Fibroblast of villous mesenchyme (primary cell): Measurements from ENCODE around the gene CIC. TPM values are rescaled to one million over a fixed set of nuclear protein-coding genes. Genes with fewer than 3 reads are reported as not detected.

Experiments
- DNase-seq: peaks from one replicate; pipeline ENCODE4 v3.0.0-alpha.2; 2010; ENCODE audit warnings: low read depth
- H3K4me3 ChIP-seq: 2 replicates; pipeline ENCODE4 v1.5.1; 2011; ENCODE audit warnings: low read depth, mild to moderate bottlenecking, low read length
- total RNA-seq: library from RNA; depleted of rRNA; stranded (reverse); fragments of >200 nt; gene quantifications from 2 replicates; pipeline ENCODE4 v1.2.3, GENCODE V29; 2012
- TF ChIP-seq, protein P1 (sequence below): IDR thresholded peaks from 2 replicates; pipeline ENCODE4 v1.5.1; 2012; ENCODE audit warnings: low read depth, mild to moderate bottlenecking, low read length; ENCODE audit not compliant: insufficient read depth

The CIC gene
- total RNA-seq, 1 donor, result 23.7 TPM

DNA sequence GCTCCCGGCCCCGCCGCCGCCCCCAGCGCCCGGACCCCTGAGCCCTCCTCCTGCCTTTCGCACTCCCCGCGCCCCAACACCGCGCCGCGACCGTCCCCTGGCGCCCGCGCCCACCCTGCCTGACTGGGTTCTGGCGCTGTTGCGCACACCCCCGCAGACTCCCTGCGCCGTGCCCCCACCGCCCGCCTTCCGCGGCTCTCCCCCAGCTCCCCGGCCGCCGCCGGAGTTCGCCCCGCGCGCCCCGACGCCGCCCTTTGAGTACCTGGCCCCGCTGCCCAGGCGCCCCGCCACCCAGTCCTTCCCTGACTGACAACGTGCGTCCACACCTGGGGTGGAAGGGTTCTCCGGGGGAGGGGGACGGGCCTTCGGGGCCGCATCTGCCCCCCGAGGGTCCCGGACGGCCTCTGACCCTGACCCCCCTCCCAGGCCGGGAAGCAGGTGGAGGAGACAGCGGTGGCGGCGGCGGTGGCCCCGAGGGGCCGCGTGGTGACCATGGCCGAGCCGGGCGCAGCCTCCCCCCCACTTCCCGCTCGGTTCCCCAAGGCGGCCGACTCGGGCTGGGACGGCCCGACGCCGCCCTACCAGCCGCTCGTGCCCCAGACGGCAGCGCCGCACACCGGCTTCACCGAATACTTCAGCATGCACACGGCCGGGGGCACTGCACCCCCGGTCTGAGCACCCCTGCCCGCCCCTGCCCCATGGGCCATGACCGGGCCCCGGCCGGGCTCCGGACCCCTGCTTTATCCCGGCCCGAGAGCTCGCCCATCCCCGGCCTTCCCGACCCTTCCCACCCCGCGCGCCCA is 55.0 kb downstream of the CIC start:
- no peak overlapping the region for H3K4me3 ChIP-seq
- DNase-seq, result no peak
- TF ChIP-seq, protein P1, sequence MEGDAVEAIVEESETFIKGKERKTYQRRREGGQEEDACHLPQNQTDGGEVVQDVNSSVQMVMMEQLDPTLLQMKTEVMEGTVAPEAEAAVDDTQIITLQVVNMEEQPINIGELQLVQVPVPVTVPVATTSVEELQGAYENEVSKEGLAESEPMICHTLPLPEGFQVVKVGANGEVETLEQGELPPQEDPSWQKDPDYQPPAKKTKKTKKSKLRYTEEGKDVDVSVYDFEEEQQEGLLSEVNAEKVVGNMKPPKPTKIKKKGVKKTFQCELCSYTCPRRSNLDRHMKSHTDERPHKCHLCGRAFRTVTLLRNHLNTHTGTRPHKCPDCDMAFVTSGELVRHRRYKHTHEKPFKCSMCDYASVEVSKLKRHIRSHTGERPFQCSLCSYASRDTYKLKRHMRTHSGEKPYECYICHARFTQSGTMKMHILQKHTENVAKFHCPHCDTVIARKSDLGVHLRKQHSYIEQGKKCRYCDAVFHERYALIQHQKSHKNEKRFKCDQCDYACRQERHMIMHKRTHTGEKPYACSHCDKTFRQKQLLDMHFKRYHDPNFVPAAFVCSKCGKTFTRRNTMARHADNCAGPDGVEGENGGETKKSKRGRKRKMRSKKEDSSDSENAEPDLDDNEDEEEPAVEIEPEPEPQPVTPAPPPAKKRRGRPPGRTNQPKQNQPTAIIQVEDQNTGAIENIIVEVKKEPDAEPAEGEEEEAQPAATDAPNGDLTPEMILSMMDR, result no peak

DNA sequence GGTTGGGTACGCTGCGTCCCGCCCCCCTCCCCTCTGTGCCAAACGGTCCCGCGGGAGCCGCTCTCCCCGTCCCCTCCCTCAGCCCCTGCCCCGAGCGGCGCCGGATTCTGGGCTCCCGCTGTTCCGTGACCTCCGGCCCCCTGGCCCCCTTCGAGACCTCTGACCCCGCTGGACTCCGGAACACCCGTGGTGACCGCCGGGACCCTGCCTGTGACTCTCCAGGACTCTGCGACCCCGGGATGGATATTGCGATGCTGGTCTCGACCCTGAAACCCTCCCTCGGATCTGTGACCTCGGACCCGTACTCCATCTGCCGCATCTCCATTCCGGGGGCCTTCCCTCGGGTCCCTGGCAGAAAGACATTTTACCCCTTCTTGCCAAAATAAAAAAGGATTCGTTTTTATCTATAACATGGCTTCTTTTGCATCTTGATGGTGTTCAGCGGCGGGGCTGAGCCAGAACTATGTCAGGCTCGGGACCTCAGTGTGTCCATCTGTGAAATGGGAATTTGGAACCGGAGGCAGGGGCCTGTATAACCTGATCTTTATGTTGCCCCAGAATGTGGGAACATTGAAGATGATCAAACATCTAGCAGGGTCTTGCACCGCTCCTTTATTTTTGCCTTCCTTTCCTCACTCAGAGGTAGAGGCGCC is 55.7 kb downstream of the CIC start:
- TF ChIP-seq, protein P1, result no peak
- H3K4me3 ChIP-seq, result peak overlapping the region; percentile 27
- DNase-seq, result no peak

DNA sequence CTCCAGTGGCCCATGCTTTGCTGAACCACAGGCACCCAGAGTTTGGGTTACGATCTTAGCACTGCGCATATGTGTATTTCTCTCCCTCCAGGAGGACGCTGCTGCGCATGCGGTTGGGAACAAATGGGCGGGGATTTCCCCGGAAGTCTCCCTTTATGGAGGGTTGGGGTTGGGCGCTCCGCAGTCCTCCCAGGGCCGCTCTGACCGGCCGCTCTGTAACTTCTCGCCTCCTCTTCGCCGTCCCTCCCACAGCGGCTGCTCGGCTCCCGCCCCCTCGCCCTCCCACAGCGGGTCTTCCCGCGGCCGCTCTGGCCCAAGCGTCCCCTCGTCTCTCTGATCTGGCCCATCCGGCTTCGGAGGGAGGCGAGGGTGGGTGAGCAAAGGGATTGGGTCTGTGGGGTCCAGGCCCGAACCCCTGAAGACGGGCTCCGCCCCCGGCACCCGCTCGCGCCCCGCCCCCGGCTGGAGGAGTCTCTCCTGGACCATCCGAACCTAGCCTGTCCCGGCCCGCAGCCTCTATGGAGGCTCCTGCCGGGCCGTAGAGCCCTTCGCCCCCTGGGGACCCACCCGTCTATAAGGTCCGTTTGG is 56.4 kb downstream of the CIC start, which contains the start of gene MEGF8:
Gene MEGF8, plus strand, starts transcription at position 328 of the 588 bp plus-strand sequence. CDS start 609 bp downstream, outside the sequence.
- TF ChIP-seq, protein P1, result peak; percentile 89
- DNase-seq, result peak; percentile 99
- H3K4me3 ChIP-seq, result peak within 1 kb of the TSS; percentile 92

DNA sequence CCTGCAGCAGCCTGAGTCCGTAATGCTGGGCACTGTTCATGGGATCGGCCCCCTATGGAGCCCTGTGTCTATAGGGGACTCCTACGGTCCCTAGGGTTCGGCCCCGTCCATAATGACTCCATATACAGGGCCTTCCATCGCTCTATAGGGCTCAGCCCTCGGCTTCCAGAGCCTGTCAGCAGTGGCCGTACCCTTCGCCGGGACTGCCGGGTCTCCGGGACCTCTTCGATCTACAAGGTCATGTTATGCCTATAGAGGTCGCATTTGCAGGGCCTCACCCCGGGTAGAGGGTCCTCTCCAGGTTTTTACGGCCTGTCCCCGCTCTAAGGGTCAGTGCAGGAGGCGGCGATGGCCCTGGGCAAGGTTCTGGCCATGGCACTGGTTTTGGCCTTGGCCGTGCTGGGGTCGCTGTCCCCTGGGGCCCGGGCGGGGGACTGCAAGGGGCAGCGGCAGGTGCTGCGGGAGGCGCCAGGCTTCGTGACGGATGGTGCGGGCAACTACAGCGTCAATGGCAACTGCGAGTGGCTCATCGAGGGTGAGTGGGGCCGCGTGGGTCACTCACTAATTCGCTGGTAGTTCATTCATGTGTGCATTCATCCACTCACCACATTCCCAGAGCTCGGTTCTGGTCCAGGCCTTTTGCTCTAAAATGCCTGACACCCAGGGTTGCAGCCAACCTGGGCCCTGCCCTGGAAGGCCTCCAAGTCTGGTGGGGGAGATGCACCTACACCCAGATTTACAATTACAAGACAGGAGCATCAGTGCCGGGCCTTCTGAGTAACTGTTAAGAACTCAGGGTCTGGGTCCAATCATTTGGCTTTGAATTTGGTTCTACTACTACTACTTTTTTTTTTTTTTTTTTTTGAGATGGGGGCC is 57.1 kb downstream of the CIC start:
- peak overlapping the region; percentile 92 for H3K4me3 ChIP-seq
- no peak for DNase-seq
- TF ChIP-seq, protein P1, result no peak

DNA sequence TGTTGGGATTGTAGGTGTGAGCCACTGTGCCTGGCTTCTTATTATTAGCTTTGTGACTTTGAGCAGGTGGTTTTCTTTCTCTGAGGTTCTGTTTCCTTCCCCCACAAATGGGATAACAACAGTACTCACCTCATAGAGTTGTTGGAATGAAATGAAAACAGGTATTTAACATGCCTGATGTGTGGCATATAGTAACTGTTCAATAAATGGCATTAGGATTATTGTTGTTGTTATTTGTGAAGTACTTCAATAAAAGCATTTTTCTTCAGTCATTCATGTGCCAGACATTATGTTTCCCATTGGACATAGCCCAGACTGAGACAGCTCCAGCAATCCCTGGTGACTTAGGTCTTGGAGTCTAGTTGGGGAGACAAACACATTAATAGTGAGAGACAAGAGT is 57.9 kb downstream of the CIC start:
- DNase-seq, result no peak
- TF ChIP-seq, protein P1, result no peak
- no peak overlapping the region for H3K4me3 ChIP-seq

DNA sequence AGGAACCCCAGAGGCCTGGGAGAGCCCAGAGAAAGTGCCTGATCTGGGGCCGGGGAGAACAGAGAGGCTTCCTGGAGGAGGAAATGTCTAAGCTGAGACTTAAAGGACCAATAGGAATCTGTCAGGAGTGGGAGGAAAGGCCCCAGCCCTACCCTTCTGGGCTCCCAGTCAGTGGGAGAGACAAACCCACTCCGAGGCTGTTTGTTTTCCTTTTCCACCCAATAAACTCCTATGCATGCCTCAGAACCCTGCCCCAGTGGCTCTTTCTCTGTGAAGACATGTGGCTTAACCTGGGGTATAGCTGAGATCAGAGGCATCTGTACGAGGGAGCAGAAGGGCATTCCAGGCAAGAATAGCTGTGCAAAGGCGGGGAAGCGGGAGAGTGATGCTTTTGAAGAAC is 58.3 kb downstream of the CIC start:
- no peak overlapping the region for H3K4me3 ChIP-seq
- DNase-seq, result no peak
- TF ChIP-seq, protein P1, result no peak
